GM19193 (cell line): ENCODE results near the gene EIF3B.

Experiments used
- POLR2A ChIP-seq: IDR thresholded peaks from 4 replicates; pipeline ENCODE4 v1.6.1; 2011; ENCODE audit not compliant: insufficient read depth, insufficient read length; ENCODE audit errors: extremely low read depth

The EIF3B gene

GRCh38 chr7:2416063-2416462 is 61.4 kb downstream of the EIF3B start:
- no peak for TF ChIP-seq POLR2A

- TF ChIP-seq POLR2A, result no peak
Observed at GRCh38 chr7:2416650-2417049, 62.0 kb downstream of the EIF3B start.

GRCh38 chr7:2417981-2418481 is 63.4 kb downstream of the EIF3B start:
- TF ChIP-seq POLR2A, result no peak

GRCh38 chr7:2420216-2420933 is 65.7 kb downstream of the EIF3B start:
- no peak for TF ChIP-seq POLR2A

GRCh38 chr7:2421943-2422310 is 67.3 kb downstream of the EIF3B start:
- no peak for TF ChIP-seq POLR2A

- TF ChIP-seq POLR2A, result no peak
Observed at GRCh38 chr7:2425749-2426148, 71.1 kb downstream of the EIF3B start.
